Fibroblast of skin of scalp (primary cell): ENCODE results near the gene VDR.

ENCODE experiments used
- DNase-seq: peaks from one replicate; pipeline ENCODE4 v3.0.0-alpha.2; 2013

VDR gene

GRCh38 chr12:47930634-47931033 lies 25.8 kb upstream of the VDR start:
- no peak for DNase-seq

- no peak for DNase-seq
These were observed 22.6 kb upstream of the VDR start for GRCh38 chr12:47927346-47927745.

GRCh38 chr12:47921907-47922306 lies 17.1 kb upstream of the VDR start:
- DNase-seq, result no peak

- DNase-seq, result no peak
These were observed 16.1 kb upstream of the VDR start for GRCh38 chr12:47920913-47921312.

- no peak for DNase-seq
These were observed 8.3 kb upstream of the VDR start for GRCh38 chr12:47913081-47913480.

- no peak for DNase-seq
These were observed 7.8 kb upstream of the VDR start for GRCh38 chr12:47912556-47912955.

GRCh38 chr12:47910981-47911380 lies 6.2 kb upstream of the VDR start:
- DNase-seq, result peak; percentile 45

- DNase-seq, result peak; percentile 93
These were observed 5.7 kb upstream of the VDR start for GRCh38 chr12:47910486-47910885.

- DNase-seq, result no peak
These were observed 5.2 kb upstream of the VDR start for GRCh38 chr12:47909839-47910465.

- DNase-seq, result no peak
These were observed 3.9 kb upstream of the VDR start for GRCh38 chr12:47908738-47909137.

- no peak for DNase-seq
These were observed 3.2 kb upstream of the VDR start for GRCh38 chr12:47907851-47908454.

- peak; percentile 88 for DNase-seq
These were observed 674 bp downstream of the VDR start for GRCh38 chr12:47903927-47904712.

- DNase-seq, result peak; percentile 90
These were observed 1.6 kb downstream of the VDR start for GRCh38 chr12:47903151-47903611.

GRCh38 chr12:47902131-47902639 lies 2.6 kb downstream of the VDR start:
- DNase-seq, result no peak

GRCh38 chr12:47901718-47902093 lies 3.1 kb downstream of the VDR start:
- no peak for DNase-seq

GRCh38 chr12:47901063-47901717 lies 3.6 kb downstream of the VDR start:
- no peak for DNase-seq

- no peak for DNase-seq
These were observed 4.4 kb downstream of the VDR start for GRCh38 chr12:47900131-47901062.

GRCh38 chr12:47899466-47899865 lies 5.3 kb downstream of the VDR start:
- no peak for DNase-seq

- no peak for DNase-seq
These were observed 8.2 kb downstream of the VDR start for GRCh38 chr12:47896633-47897032.

GRCh38 chr12:47896022-47896421 lies 8.8 kb downstream of the VDR start:
- no peak for DNase-seq

- DNase-seq, result no peak
These were observed 10.1 kb downstream of the VDR start for GRCh38 chr12:47894652-47895051.

- DNase-seq, result no peak
These were observed 10.7 kb downstream of the VDR start for GRCh38 chr12:47894068-47894467.
